ENCODE data around the gene SUMO3. TPM values are rescaled to one million over a fixed set of nuclear protein-coding genes. Genes with fewer than 3 reads are reported as not detected.

SUMO3 gene
- total and polyA plus RNA-seq, 2 of the 8 experiments (the other 6 are each of a cell fraction or from before 2014, with no cell fraction given): 96.8 to 101 TPM

GRCh38 chr21:44846485-44847260 is 28.8 kb upstream of the SUMO3 start:
- no peak overlapping the region for H3K14ac ChIP-seq (ENCODE audit: insufficient read length)
- H3K79me2 ChIP-seq (ENCODE audit: control insufficient read depth in 1 of 2, insufficient read depth in 2 of 2, low read length in 2 of 2): no peaks in the 10 kb centered on the region
- H3K23me2 ChIP-seq (ENCODE audit: low read depth, low read length): peaks cover 3% of the 10 kb centered on the region; the same call in 1 of the 2 replicates
- ChIA-PET POLR2A (ENCODE audit: partially characterized antibody) (interaction anchor here (0.6 to 2.3 kb wide), 4 partner anchors 14 to 848 kb away, joined by 3 to 5 read pairs (median 4); no protein-coding TSS in a partner anchor), CTCF (ENCODE audit: partially characterized antibody) (interaction anchor here (0.8 to 1.3 kb wide), 7 partner anchors 12 to 438 kb away, joined by 3 to 6 read pairs (median 3); partner anchors contain the start of gene PTTG1IP)
- H2BK5ac ChIP-seq (ENCODE audit: low read depth, low read length): no peak overlapping the region
- FAIRE-seq (no peak), DNase-seq (ENCODE audit: low read depth in 1 of 2, low spot score in 2 of 2) (no peak)
- H2BK12ac ChIP-seq (ENCODE audit: low read depth, low read length): no peak overlapping the region
- no peak overlapping the region for H3K27ac ChIP-seq (ENCODE audit: low read depth, low read length)
- TF ChIP-seq PHF8 (conservative IDR thresholded peaks at IDR 0.05; ENCODE audit: low read depth, low read length) (no peak), RXRA (IDR thresholded peaks at IDR 0.05; ENCODE audit: insufficient read depth, low read depth, low read length) (no peak), TBP (IDR thresholded peaks at IDR 0.05; ENCODE audit: low read depth, low read length) (no peak)
- no peak overlapping the region for H3K23ac ChIP-seq (ENCODE audit: insufficient read length)
- H2AFZ ChIP-seq (ENCODE audit: low read length): no peak overlapping the region
- 83% methylated on average over 26 of the region's 27 CpGs; no CpG with 5 or more reads in 1 of the 2 experiments for WGBS, 2 experiments (ENCODE audit: extremely low coverage in 1 of 2, insufficient coverage in 1 of 2, insufficient read length in 1 of 2, insufficient replicate concordance in 2 of 2, low coverage in 1 of 2, low lambda C conversion rate in 2 of 2, missing lambda C conversion rate in 1 of 2)
- peaks cover 0 to 4% of the 10 kb centered on the region in 2 experiments for H4K20me1 ChIP-seq (replicated peaks in 1 of 2; ENCODE audit: control insufficient read depth in 1 of 2, insufficient read depth in 2 of 2, low read length in 2 of 2)
- peak overlapping the region; percentile 66 for H4K91ac ChIP-seq (replicated peaks; ENCODE audit: insufficient read length, low read length)
- no peak overlapping the region for H2AK5ac ChIP-seq (ENCODE audit: low read depth, low read length)
- H3K4me1 ChIP-seq (replicated peaks in 1 of 4; ENCODE audit: control insufficient read depth in 3 of 4, insufficient read depth in 4 of 4, low read length in 3 of 4): peaks cover 0 to 16% (median 4%) of the 10 kb centered on the region in 4 experiments; a peak in 5 of 7 replicates
- no peak overlapping the region for H4K8ac ChIP-seq (ENCODE audit: extremely low read depth, insufficient read depth, low read length)
- H3K4ac ChIP-seq (replicated peaks; ENCODE audit: insufficient read length, low read depth, low read length): no peak overlapping the region
- no peak overlapping the region; a peak in 1 of 7 replicates for H3K9ac ChIP-seq (replicated peaks in 1 of 4; ENCODE audit: extremely low read depth in 1 of 4, low read depth in 3 of 4, low read length in 3 of 4)
- H2BK20ac ChIP-seq (ENCODE audit: low read length): peak overlapping the region; percentile 64; the same call in 1 of the 2 replicates
- no peaks in the 10 kb centered on the region for H3K27me3 ChIP-seq (replicated peaks in 1 of 4; ENCODE audit: control insufficient read depth in 3 of 4, extremely low read depth in 1 of 4, insufficient read depth in 3 of 4, low read length in 3 of 4)
- H2BK120ac ChIP-seq (replicated peaks; ENCODE audit: low read depth, low read length): no peak overlapping the region
- H3K4me2 ChIP-seq (ENCODE audit: insufficient read depth in 1 of 2, low read depth in 2 of 2, low read length in 2 of 2): peak overlapping the region; percentile 40 to 57
- H2BK15ac ChIP-seq (ENCODE audit: low read length): no peak overlapping the region; the same call in 1 of the 2 replicates
- peaks cover 14 to 23% (median 20%) of the 10 kb centered on the region in 4 experiments; a peak in 6 of 8 replicates for H3K36me3 ChIP-seq (ENCODE audit: control insufficient read depth in 2 of 4, insufficient read depth in 4 of 4, low read length in 3 of 4)
- no peak overlapping the region for H3K18ac ChIP-seq (ENCODE audit: extremely low read depth, low read length)
- H3K9me3 ChIP-seq (ENCODE audit: insufficient read depth in 2 of 2, low read depth in 1 of 2, low read length in 1 of 2): no peaks in the 10 kb centered on the region; a peak in 1 of 4 replicates
- H3K79me1 ChIP-seq (ENCODE audit: low read depth, low read length): no peaks in the 10 kb centered on the region; the same call in 1 of the 2 replicates
- H3K4me3 ChIP-seq (ENCODE audit: extremely low read depth in 1 of 4, insufficient read depth in 2 of 4, low read depth in 3 of 4, low read length in 4 of 4): peak overlapping the region in 2 of 4 experiments; percentile 10 to 53; a peak in 3 of 8 replicates
- H3K56ac ChIP-seq (replicated peaks; ENCODE audit: insufficient read length, low read depth, low read length): no peak overlapping the region
- H4K5ac ChIP-seq (ENCODE audit: insufficient read length, low read depth, low read length): no peak overlapping the region
